Motor neuron (in vitro differentiated cells): Measurements from ENCODE around the gene MTR. TPM values are rescaled to one million over a fixed set of nuclear protein-coding genes. Genes with fewer than 3 reads are reported as not detected.
"Not testable (repeated sequence)": the region's sequence is repeated elsewhere in the genome, so short reads cannot be mapped to it uniquely, and the experiment has no call there.

Experiments
- ATAC-seq, 8 experiments: fragments of 200-7000 bp; cut with Tn5 transposase; replicated peaks in 6 of 8; 2 replicates each; pipeline ENCODE4 v1.8.0; 2021; ENCODE audit warnings: mild to moderate bottlenecking in 8 of 8, moderate library complexity in 8 of 8
- H3K27ac ChIP-seq, 2 donors: fragments of 250-450 bp; sonication (Bioruptor Pico); 2 replicates each; pipeline ENCODE4 v1.9.0; 2021; ENCODE audit warnings: antibody characterized with exemption in 2 of 2, mild to moderate bottlenecking in 2 of 2, moderate library complexity in 1 of 2
- H3K4me1 ChIP-seq, 2 donors: fragments of 250-450 bp; sonication (Bioruptor Pico); replicated peaks in 1 of 2; 2 replicates each; pipeline ENCODE4 v1.6.1; 2021; ENCODE audit warnings: antibody characterized with exemption in 2 of 2, mild to moderate bottlenecking in 2 of 2, moderate library complexity in 1 of 2
- H3K4me3 ChIP-seq, 5 donors: fragments of 250-450 bp; sonication (Bioruptor Pico); 2 replicates each; pipeline ENCODE4 v1.9.0; 2021; ENCODE audit warnings: antibody characterized with exemption in 5 of 5, mild to moderate bottlenecking in 5 of 5, moderate library complexity in 4 of 5
- WGBS, 10 experiments: fragments of 450-650 bp; shearing (Covaris generic); methylation state at CpG; one replicate each; pipeline ENCODE4 v1.0.0; 2022; 5-methylcytosine and 5-hydroxymethylcytosine counted together
- in situ Hi-C, 9 experiments: fragments of 400-800 bp; cut with MboI; loops; one replicate each; pipeline ENCODE4 v1.15.0; 2021; ENCODE audit warnings: low sequenced_read_pairs in 9 of 9, low pct_unique_long_range_greater_than_20kb in 2 of 9; ENCODE audit not compliant: unreplicated experiment in 9 of 9
- total RNA-seq, 8 experiments: library from RNA; unstranded; fragments of 300-600 nt; gene quantifications; 2 replicates each; pipeline versions ENCODE4 v1.2.3 to v1.2.4, GENCODE V29; 2022

Gene MTR
- total RNA-seq, 8 experiments from 2014 or later: 13.9 to 42.3 (median 21.0) TPM

DNA sequence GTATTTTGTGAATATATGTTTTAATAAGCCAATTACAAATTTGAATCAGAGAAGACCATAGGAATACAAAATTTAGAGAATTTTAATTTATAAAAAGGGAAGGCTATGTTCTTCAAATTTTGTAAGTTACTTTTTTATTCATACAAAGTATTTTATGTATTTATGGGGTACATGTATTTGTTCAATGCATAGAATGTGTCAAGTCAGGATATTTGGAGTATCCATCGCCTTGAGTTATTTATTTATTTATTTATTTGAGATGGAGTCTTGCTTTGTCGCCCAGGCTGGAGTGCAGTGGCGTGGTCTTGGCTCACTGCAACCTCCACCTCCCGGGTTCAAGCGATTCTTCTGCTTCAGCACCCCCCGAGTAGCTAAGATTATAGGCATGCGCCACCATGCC, 116.0 kb downstream of the MTR start:
- in situ Hi-C loops, H3K27ac ChIP-seq, H3K4me1 ChIP-seq, H3K4me3 ChIP-seq, ATAC-seq: not testable (repeated sequence)
- 92 to 100% (median 97%) methylated on average over 2 to 7 of the region's 7 CpGs; no CpG with 5 or more reads in 3 of the 10 experiments for WGBS, 10 experiments

DNA sequence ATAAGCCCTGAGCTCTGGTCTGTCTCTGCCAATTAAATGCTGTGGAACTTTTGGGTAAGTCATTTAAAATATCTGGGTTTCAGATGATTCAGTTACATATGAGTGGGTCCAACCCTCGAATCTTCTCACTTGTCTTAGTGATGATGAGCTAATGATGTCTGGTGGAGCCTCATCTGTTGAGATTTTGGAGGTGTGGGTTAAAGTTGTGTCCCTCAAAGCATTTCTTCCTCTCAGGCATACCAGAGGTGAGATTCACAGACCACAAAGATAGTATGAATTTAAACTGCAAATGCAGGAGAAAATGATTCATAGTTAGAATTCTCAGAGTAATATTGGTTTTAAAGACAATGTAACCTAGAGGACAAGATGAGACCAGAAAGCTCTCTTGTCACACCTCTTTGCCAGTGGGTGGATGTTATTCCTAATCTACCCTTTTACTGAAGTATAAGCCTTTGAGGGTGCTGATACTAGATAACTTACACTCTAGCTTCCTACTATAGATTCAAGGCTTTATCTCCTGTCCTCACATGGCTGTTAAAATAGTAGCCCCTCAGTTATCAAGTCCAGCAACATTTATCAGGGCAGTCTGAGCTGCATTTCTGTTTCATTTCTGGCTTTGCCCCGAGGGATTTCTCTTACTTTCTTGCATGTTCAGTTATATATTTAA, 118.4 kb downstream of the MTR start:
- in situ Hi-C loops: no loop called here
- ATAC-seq: peak in 1 of 8 experiments; percentile 50
- H3K4me1 ChIP-seq: no peaks in the 10 kb centered on the region
- WGBS, 10 experiments: 15 to 100% (median 54%) methylated on average over 1 to 2 of the region's 2 CpGs; no CpG with 5 or more reads in 2 of the 10 experiments
- no peak overlapping the region for H3K27ac ChIP-seq
- no peak overlapping the region for H3K4me3 ChIP-seq

DNA sequence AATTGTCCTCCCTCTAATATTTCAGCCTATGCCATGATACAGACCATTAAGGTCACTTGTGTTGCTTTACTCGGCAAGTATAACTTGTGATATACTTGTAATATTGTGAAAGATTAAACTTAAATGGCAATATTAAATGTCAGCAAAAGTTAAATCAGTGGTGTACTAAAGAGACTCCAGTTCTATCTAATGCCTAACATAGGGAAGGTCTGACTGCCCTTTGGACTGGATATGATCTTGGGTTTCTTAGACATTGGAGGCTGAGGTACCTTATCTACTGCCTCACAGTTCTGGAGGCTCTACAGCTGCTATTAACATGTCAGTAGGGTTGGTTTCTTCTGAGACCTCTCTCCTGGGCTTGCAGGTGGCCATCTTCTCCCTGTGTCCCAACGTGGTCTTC, 119.3 kb downstream of the MTR start:
- no peaks in the 10 kb centered on the region for H3K4me1 ChIP-seq
- no peak overlapping the region for H3K4me3 ChIP-seq
- whole genome bisulfite sequencing, 10 experiments: 4 to 93% (median 64%) methylated on average over 1 to 2 of the region's 2 CpGs; no CpG with 5 or more reads in 2 of the 10 experiments
- in situ Hi-C loops: no loop called here
- no peak for ATAC-seq
- no peak overlapping the region for H3K27ac ChIP-seq

DNA sequence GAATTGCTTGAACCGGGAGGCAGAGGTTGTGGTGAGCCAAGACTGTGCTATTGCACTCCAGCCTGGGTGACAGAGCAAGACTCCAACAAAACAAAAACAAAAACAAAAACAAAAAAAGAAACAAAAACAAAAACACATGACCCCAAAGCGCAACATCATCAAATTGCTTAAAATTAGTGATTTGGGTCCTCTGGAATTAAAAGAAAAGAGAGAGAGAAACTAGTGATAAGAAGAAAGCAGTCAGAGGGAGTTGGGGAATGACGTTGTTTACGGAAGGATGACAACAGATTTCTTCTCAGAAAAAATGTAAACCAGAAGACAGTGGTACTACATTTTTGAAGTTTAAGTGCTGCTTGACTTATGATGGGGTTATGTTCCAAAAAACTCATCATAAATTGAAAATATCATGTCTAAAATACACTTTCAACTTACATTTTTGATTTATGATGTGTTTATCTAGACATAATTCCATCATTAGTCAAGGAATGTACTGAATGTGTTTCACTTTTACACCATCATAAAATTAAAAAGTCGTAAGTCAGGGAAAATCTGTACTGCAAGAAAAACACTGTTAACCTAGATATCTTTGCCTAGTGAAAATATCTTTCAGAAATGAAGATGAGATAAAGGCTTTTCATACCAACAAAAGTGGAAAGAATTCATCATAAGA, 121.2 kb downstream of the MTR start:
- Histone ChIP-seq H3K4me3 (no peak overlapping the region), H3K4me1 (no peaks in the 10 kb centered on the region), H3K27ac (no peak overlapping the region)
- 49 to 93% (median 85%) methylated on average over 4 to 5 of the region's 5 CpGs for WGBS, 10 experiments
- no peak for ATAC-seq
- in situ Hi-C loops: no loop called here

DNA sequence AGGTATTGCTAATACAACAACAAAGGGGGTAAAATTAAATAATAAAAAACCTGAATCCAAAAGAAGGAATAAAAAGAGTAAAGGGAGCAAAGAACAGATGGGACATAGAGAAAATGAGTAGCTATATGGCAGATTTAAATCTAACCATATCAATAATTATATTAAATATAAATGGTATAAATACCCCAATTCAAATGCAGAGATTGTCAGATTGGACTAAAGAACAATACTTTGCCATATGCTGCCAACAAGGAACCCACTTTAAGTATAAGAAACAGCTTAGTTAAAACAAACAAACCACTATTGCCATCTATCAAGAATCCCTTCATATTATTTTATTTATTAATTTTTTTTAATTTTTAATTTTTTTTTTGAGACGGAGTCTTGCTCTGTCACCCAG, 122.4 kb downstream of the MTR start:
- Histone ChIP-seq H3K27ac (no peak overlapping the region), H3K4me3 (no peak overlapping the region), H3K4me1 (no peaks in the 10 kb centered on the region)
- 86 to 100% (median 100%) methylated on average over 1 of the region's 1 CpG; no CpG with 5 or more reads in 2 of the 10 experiments for WGBS, 10 experiments
- in situ Hi-C loops: no loop called here
- ATAC-seq: no peak

DNA sequence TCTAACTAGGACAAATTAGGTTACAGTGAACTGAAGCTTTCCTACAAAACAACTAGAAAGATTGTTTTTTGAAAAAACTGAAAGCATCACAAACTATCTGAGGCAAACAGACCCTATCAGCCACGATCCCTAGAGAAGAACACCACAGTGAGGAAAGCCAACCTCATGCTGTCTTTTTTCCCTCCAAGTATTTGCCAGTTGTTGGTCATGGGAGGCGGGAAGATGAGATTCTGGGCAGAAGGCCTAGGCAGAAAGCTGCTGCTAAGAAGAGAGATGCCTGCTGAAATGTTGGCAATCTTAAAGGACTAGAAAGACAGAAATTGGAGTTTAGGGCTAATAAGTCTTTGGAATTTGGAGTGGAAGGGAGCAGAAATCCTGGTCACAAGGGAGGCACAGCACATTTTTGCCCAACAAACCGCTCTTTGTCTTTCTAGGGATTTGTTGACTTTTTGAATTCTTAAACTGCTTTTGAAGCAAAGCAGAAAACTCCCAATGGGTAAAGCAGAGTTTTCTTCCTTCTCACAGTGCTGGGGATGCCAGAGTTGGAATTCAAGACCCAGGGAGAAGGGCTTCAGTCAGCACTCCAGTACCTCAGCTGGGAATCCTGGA, 125.3 kb downstream of the MTR start:
- no peak overlapping the region for H3K27ac ChIP-seq
- no peak for ATAC-seq
- no peak overlapping the region for H3K4me3 ChIP-seq
- WGBS, 10 experiments: 0 to 88% (median 75%) methylated on average over 1 to 3 of the region's 3 CpGs; no CpG with 5 or more reads in 1 of the 10 experiments
- H3K4me1 ChIP-seq: peaks cover 0 to 7% of the 10 kb centered on the region in 2 donors
- in situ Hi-C loops: no loop called here

DNA sequence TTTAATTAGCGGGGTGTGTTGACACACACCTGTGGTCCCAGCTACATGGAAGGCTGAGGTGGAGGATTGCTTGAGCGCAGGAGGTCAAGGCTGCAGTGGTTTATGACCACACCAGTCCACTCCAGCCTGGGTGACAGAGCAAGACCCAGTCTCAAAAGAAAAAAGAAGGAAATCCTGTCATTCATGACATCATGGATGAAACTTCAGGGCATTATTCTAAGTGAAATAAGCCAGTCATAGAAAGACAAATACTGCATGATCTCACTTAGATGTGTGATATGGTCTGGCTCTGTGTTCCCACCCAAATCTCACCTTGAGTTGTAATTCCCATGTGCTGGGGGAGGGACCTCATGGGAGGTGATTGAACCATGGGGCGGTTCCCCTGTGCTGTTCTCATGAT, 126.5 kb downstream of the MTR start:
- ATAC-seq: no peak
- Histone ChIP-seq H3K4me3 (no peak overlapping the region), H3K4me1 (peaks cover 0 to 7% of the 10 kb centered on the region in 2 donors), H3K27ac (no peak overlapping the region)
- WGBS, 10 experiments: 20 to 100% (median 88%) methylated on average over 1 to 3 of the region's 3 CpGs; no CpG with 5 or more reads in 5 of the 10 experiments
- in situ Hi-C loops: no loop called here

DNA sequence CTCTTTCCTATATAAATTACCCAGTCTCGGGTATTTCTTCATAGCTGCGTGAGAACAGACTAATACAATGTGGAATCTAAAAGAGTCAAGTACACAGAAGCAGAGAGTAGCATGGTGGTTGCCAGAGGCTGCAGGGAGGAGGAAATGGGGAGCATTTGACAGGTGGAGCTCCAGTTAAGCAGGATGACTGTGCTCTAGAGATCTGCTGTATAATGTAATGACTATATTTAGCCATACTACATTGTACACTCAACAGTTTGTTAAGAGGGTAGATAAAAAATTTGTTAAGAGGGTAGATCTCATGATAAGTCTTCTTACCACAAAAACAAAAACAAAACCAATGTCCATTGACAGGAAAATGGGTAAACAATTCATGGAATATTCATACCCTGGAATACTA, 127.1 kb downstream of the MTR start:
- WGBS, 10 experiments: 71 to 100% (median 93%) methylated on average over 2 of the region's 2 CpGs; no CpG with 5 or more reads in 4 of the 10 experiments
- in situ Hi-C loops: no loop called here
- Histone ChIP-seq H3K4me3 (no peak overlapping the region), H3K4me1 (peaks cover 0 to 7% of the 10 kb centered on the region in 2 donors), H3K27ac (no peak overlapping the region)
- ATAC-seq: no peak

DNA sequence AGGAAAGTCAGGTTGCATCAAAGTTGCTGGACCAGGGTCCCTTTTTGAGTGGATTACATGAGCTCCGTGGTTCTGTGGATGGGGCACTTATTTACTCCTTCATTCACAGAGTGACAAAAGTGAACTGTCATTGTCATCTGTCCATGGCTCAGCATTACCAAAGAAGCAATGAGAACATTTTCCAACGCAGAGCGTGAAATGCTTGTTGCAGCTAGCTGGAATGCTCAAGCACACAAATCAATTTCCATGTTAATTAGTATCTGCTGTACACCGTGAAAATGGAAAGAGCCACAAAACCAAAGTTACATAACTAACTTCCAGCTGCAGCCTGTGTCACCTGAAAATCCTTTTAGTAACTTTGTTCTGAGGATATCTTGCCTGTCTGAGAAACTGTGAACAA, 130.3 kb downstream of the MTR start:
- no peak overlapping the region for H3K27ac ChIP-seq
- 0 to 86% (median 62%) methylated on average over 1 to 4 of the region's 4 CpGs; no CpG with 5 or more reads in 2 of the 10 experiments for WGBS, 10 experiments
- in situ Hi-C loops: no loop called here
- no peak overlapping the region for H3K4me3 ChIP-seq
- no peak for ATAC-seq
- H3K4me1 ChIP-seq: peaks cover 0 to 7% of the 10 kb centered on the region in 2 donors

DNA sequence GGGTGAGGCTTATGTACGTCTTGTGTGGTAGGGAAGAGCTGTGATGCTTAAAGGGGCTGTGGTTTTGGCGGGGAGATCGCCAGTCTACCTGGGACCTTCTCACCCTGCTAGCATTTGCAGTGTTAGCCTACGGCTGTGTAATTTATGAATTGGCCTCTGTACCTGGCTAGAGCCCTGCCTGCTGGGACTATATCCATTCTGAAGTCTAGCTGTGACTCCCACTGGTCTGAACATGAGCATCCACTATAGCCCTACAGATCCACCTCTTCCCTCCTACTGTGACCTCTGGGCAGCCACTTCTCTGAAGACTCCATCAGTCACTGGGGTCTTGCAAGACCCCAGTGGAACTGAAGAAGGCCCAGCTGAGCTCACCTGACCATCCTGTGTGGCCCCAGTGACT, 135.4 kb downstream of the MTR start:
- H3K27ac ChIP-seq: no peak overlapping the region
- ATAC-seq: no peak
- in situ Hi-C loops: no loop called here
- 0 to 95% (median 74%) methylated on average over 1 to 4 of the region's 4 CpGs; no CpG with 5 or more reads in 4 of the 10 experiments for WGBS, 10 experiments
- no peaks in the 10 kb centered on the region for H3K4me1 ChIP-seq
- H3K4me3 ChIP-seq: no peak overlapping the region

DNA sequence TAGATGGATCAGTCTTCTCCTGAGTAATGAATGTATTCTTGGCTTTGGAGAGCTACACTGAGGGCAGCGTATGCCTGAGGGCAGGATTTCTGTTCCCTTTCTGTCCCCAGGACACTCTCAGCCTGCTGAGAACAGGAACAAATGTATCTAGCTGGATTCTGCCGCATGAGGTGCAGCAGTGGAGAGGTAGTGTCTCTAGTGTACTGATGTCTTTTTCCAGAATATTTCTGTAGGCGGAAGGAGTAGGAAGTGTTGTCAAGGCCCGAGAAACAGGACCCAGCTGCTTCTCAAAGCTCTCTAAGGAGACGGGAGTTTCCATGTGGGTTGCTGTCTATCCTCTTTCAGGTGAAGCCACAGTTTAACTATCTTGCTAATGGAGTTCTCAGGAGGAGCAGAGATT, 143.7 kb downstream of the MTR start:
- no peak overlapping the region for H3K27ac ChIP-seq
- H3K4me1 ChIP-seq: no peaks in the 10 kb centered on the region
- 0 to 100% (median 66%) methylated on average over 1 to 5 of the region's 5 CpGs for WGBS, 10 experiments
- H3K4me3 ChIP-seq: no peak overlapping the region
- no peak for ATAC-seq
- in situ Hi-C loops: no loop called here

DNA sequence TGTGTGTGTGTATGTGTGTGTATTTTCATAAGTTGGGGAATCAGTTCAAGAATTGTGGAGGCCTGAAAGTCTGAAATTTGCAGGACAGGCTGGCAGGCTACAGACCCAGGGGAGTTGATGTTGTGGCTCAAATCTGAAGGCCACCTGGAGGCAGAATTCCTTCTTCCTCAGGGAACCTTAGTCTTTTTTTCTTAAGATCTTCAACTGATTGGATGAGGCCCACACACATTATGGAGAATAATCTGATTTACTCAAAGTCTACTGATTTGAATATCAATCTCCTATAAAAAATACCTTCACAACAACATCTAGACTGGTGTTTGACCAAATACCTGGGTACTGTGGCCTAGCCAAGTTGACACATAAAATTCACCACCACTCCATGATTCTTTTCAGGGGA, 147.3 kb downstream of the MTR start:
- in situ Hi-C loops: no loop called here
- ATAC-seq: no peak

DNA sequence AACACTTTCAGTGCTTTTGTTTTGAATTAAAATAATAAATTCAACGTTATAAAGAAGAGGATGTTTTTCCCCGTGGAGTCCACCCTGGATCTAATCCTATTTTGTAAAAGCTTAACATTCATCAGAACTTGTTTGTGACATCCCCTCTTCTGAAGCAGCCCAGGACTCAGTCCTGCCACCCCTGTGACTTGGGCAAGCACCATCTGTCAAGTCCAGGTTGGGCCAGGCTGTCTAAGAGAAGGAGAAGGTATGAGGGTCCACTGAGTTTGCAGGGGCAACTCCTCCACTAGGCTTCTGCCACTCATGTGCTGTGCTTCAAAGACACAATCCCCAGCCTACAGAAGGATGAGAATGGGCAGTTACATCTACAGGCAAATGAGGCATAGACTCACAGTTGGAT, 149.5 kb downstream of the MTR start:
- Histone ChIP-seq H3K27ac (no peak overlapping the region), H3K4me1 (no peaks in the 10 kb centered on the region), H3K4me3 (no peak overlapping the region)
- WGBS, 10 experiments: 0 to 100% (median 71%) methylated on average over 1 to 2 of the region's 2 CpGs
- no peak for ATAC-seq
- in situ Hi-C loops: no loop called here

More for the DNA sequence above, 147.3 kb downstream of the MTR start:
- H3K4me1 ChIP-seq: no peaks in the 10 kb centered on the region
- no peak overlapping the region for H3K27ac ChIP-seq
- H3K4me3 ChIP-seq: no peak overlapping the region
